SJSA1 (cell line): Measurements from ENCODE around the gene TBXAS1. TPM values are rescaled to one million over a fixed set of nuclear protein-coding genes. Genes with fewer than 3 reads are reported as not detected.

Source experiments
- DNase-seq, 2 experiments: peaks; one replicate each; pipeline ENCODE4 v3.0.0-alpha.2; 2015 to 2020; ENCODE audit warnings: low spot score in 2 of 2, low read depth in 1 of 2
- H3K27ac ChIP-seq: fragments of 250-450 bp; sonication (Bioruptor Pico); 2 replicates; pipeline ENCODE4 v1.5.1; 2020; ENCODE audit warnings: mild to moderate bottlenecking, moderate library complexity
- H3K27me3 ChIP-seq: fragments of 250-450 bp; sonication (Bioruptor Pico); replicated peaks from 2 replicates; pipeline ENCODE4 v1.5.1; 2020; ENCODE audit warnings: mild to moderate bottlenecking, moderate library complexity
- H3K36me3 ChIP-seq: fragments of 250-450 bp; sonication (Bioruptor Pico); 2 replicates; pipeline ENCODE4 v1.5.1; 2020; ENCODE audit warnings: mild to moderate bottlenecking
- H3K4me1 ChIP-seq: fragments of 250-450 bp; sonication (Bioruptor Pico); replicated peaks from 2 replicates; pipeline ENCODE4 v1.6.1; 2021; ENCODE audit warnings: mild to moderate bottlenecking
- H3K4me3 ChIP-seq: fragments of 250-450 bp; sonication (Bioruptor Pico); 2 replicates; pipeline ENCODE4 v1.5.1; 2020; ENCODE audit warnings: mild to moderate bottlenecking
- H3K9me3 ChIP-seq: fragments of 250-450 bp; sonication (Bioruptor Pico); replicated peaks from 2 replicates; pipeline ENCODE4 v1.5.1; 2020; ENCODE audit warnings: mild to moderate bottlenecking
- total RNA-seq: library from RNA; depleted of rRNA; stranded (reverse); fragments of >200 nt; shearing (Covaris generic); gene quantifications from 2 replicates; pipeline ENCODE4 v1.2.3, GENCODE V29; 2014

The TBXAS1 gene
- total RNA-seq, 1 experiment from 2014 or later: 3.8 TPM

GRCh38 chr7:140003913-140004382 lies 174.9 kb downstream of the TBXAS1 start:
- H3K36me3 ChIP-seq: no peaks in the 10 kb centered on the region
- no peaks in the 10 kb centered on the region for H3K9me3 ChIP-seq
- H3K4me3 ChIP-seq: no peak overlapping the region
- H3K27me3 ChIP-seq: no peaks in the 10 kb centered on the region
- no peaks in the 10 kb centered on the region for H3K4me1 ChIP-seq
- no peak overlapping the region for H3K27ac ChIP-seq
- DNase-seq: peak in 1 of 2 experiments; percentile 39

GRCh38 chr7:140004672-140005071 lies 175.6 kb downstream of the TBXAS1 start:
- no peaks in the 10 kb centered on the region for H3K4me1 ChIP-seq
- no peaks in the 10 kb centered on the region for H3K36me3 ChIP-seq
- H3K9me3 ChIP-seq: no peaks in the 10 kb centered on the region
- H3K4me3 ChIP-seq: no peak overlapping the region
- DNase-seq: no peak
- no peak overlapping the region for H3K27ac ChIP-seq
- no peaks in the 10 kb centered on the region for H3K27me3 ChIP-seq

GRCh38 chr7:140005341-140005740 lies 176.3 kb downstream of the TBXAS1 start:
- H3K36me3 ChIP-seq: no peaks in the 10 kb centered on the region
- H3K4me1 ChIP-seq: no peaks in the 10 kb centered on the region
- H3K9me3 ChIP-seq: no peaks in the 10 kb centered on the region
- no peaks in the 10 kb centered on the region for H3K27me3 ChIP-seq
- DNase-seq: no peak
- no peak overlapping the region for H3K27ac ChIP-seq
- no peak overlapping the region for H3K4me3 ChIP-seq

- Histone ChIP-seq H3K27me3 (no peaks in the 10 kb centered on the region), H3K9me3 (no peaks in the 10 kb centered on the region), H3K36me3 (no peaks in the 10 kb centered on the region), H3K4me3 (no peak overlapping the region), H3K27ac (no peak overlapping the region), H3K4me1 (no peaks in the 10 kb centered on the region)
- no peak for DNase-seq
Measured at GRCh38 chr7:140005754-140006503, 176.9 kb downstream of the TBXAS1 start.

- Histone ChIP-seq H3K9me3 (no peaks in the 10 kb centered on the region), H3K36me3 (no peaks in the 10 kb centered on the region)
Measured at GRCh38 chr7:140006600-140006999, 177.5 kb downstream of the TBXAS1 start.

GRCh38 chr7:140007051-140007690 lies 178.1 kb downstream of the TBXAS1 start:
- Histone ChIP-seq H3K4me3 (no peak overlapping the region), H3K4me1 (no peaks in the 10 kb centered on the region), H3K36me3 (no peaks in the 10 kb centered on the region), H3K9me3 (no peaks in the 10 kb centered on the region), H3K27me3 (no peaks in the 10 kb centered on the region), H3K27ac (no peak overlapping the region)
- DNase-seq: no peak

More at GRCh38 chr7:140006600-140006999, 177.5 kb downstream of the TBXAS1 start:
- no peak for DNase-seq
- Histone ChIP-seq H3K4me3 (no peak overlapping the region), H3K27ac (no peak overlapping the region), H3K27me3 (no peaks in the 10 kb centered on the region), H3K4me1 (no peaks in the 10 kb centered on the region)

- no peaks in the 10 kb centered on the region for H3K36me3 ChIP-seq
- no peaks in the 10 kb centered on the region for H3K4me1 ChIP-seq
- H3K9me3 ChIP-seq: no peaks in the 10 kb centered on the region
- no peak overlapping the region for H3K4me3 ChIP-seq
- DNase-seq: no peak
- no peaks in the 10 kb centered on the region for H3K27me3 ChIP-seq
- H3K27ac ChIP-seq: no peak overlapping the region
Measured at GRCh38 chr7:140008755-140009610, 179.9 kb downstream of the TBXAS1 start.

- DNase-seq: no peak
- Histone ChIP-seq H3K9me3 (no peaks in the 10 kb centered on the region), H3K4me1 (no peaks in the 10 kb centered on the region), H3K27ac (no peak overlapping the region), H3K36me3 (no peaks in the 10 kb centered on the region), H3K4me3 (no peak overlapping the region), H3K27me3 (no peaks in the 10 kb centered on the region)
Measured at GRCh38 chr7:140009735-140010134, 180.7 kb downstream of the TBXAS1 start.

GRCh38 chr7:140010194-140010895 lies 181.3 kb downstream of the TBXAS1 start:
- DNase-seq: no peak
- Histone ChIP-seq H3K4me1 (no peaks in the 10 kb centered on the region), H3K4me3 (no peak overlapping the region), H3K36me3 (no peaks in the 10 kb centered on the region), H3K27me3 (no peaks in the 10 kb centered on the region), H3K9me3 (no peaks in the 10 kb centered on the region), H3K27ac (no peak overlapping the region)

- Histone ChIP-seq H3K9me3 (no peaks in the 10 kb centered on the region), H3K27ac (no peak overlapping the region), H3K4me3 (no peak overlapping the region), H3K27me3 (no peaks in the 10 kb centered on the region), H3K36me3 (no peaks in the 10 kb centered on the region), H3K4me1 (no peaks in the 10 kb centered on the region)
- DNase-seq: no peak
Measured at GRCh38 chr7:140013676-140014075, 184.6 kb downstream of the TBXAS1 start.

- no peak overlapping the region for H3K4me3 ChIP-seq
- DNase-seq: no peak
- no peaks in the 10 kb centered on the region for H3K27me3 ChIP-seq
- no peak overlapping the region for H3K27ac ChIP-seq
- H3K9me3 ChIP-seq: no peaks in the 10 kb centered on the region
- no peaks in the 10 kb centered on the region for H3K4me1 ChIP-seq
- H3K36me3 ChIP-seq: no peaks in the 10 kb centered on the region
Measured at GRCh38 chr7:140014123-140014522, 185.1 kb downstream of the TBXAS1 start.

- no peaks in the 10 kb centered on the region for H3K27me3 ChIP-seq
- H3K9me3 ChIP-seq: no peaks in the 10 kb centered on the region
- no peaks in the 10 kb centered on the region for H3K4me1 ChIP-seq
- H3K36me3 ChIP-seq: no peaks in the 10 kb centered on the region
- H3K4me3 ChIP-seq: no peak overlapping the region
- no peak for DNase-seq
- H3K27ac ChIP-seq: no peak overlapping the region
Measured at GRCh38 chr7:140015471-140015970, 186.5 kb downstream of the TBXAS1 start.

- Histone ChIP-seq H3K4me1 (no peaks in the 10 kb centered on the region), H3K9me3 (no peaks in the 10 kb centered on the region), H3K36me3 (no peaks in the 10 kb centered on the region), H3K4me3 (no peak overlapping the region), H3K27ac (no peak overlapping the region), H3K27me3 (no peaks in the 10 kb centered on the region)
- DNase-seq: no peak
Measured at GRCh38 chr7:140016540-140016939, 187.5 kb downstream of the TBXAS1 start.
